Activated naive CD8-positive, alpha-beta T cell treated with anti-CD3 and anti-CD28 coated beads, Interleukin-2, amount 10 ng/mL, durations not matched to agents 7 days and 5 days (primary cell): Measurements from ENCODE around the gene RAD23A. TPM values are rescaled to one million over a fixed set of nuclear protein-coding genes. Genes with fewer than 3 reads are reported as not detected.

Source experiments
- ATAC-seq: fragments of 150-1000 bp; cut with Tn5 transposase; one replicate; pipeline ENCODE4 v1.10.0; 2021; ENCODE audit warnings: low read depth, moderate library complexity
- POLR2A ChIA-PET: fragments of 350-600 bp; sonication (Branson Sonifier 250); formaldehyde crosslinking; loops from one replicate; lab custom pipeline; 2021; ENCODE audit warnings: antibody characterized with exemption; lab: Charles Lee
- DNase-seq: peaks from one replicate; pipeline ENCODE4 v3.0.0; 2021
- H3K27ac Mint-ChIP-seq: one replicate; pipeline ENCODE4 v1.8.0; 2022; ENCODE audit warnings: mild to moderate bottlenecking, mixed read lengths
- H3K27me3 Mint-ChIP-seq: one replicate; pipeline ENCODE4 v1.8.0; 2022; ENCODE audit warnings: mild to moderate bottlenecking, moderate library complexity, mixed read lengths
- H3K36me3 Mint-ChIP-seq: one replicate; pipeline ENCODE4 v1.8.0; 2021; ENCODE audit warnings: mild to moderate bottlenecking, mixed read lengths
- H3K4me1 Mint-ChIP-seq: one replicate; pipeline ENCODE4 v1.8.0; 2021; ENCODE audit warnings: mixed read lengths
- H3K4me3 Mint-ChIP-seq: one replicate; pipeline ENCODE4 v1.8.0; 2022; ENCODE audit warnings: mild to moderate bottlenecking, moderate library complexity, mixed read lengths
- H3K9me3 Mint-ChIP-seq: one replicate; pipeline ENCODE4 v1.8.0; 2021; ENCODE audit warnings: mixed read lengths
- total RNA-seq, 2 experiments: library from RNA; stranded (reverse); gene quantifications; one replicate each; pipeline ENCODE4 v1.2.3, GENCODE V29; 2021

RAD23A gene
- total RNA-seq, 2 experiments from 2014 or later: 128 to 141 TPM

- Mint-ChIP-seq H3K4me3 (no peak overlapping the region), H3K27ac (no peak overlapping the region), H3K9me3 (no peaks in the 10 kb centered on the region), H3K36me3 (no peaks in the 10 kb centered on the region), H3K4me1 (peaks cover 2% of the 10 kb centered on the region), H3K27me3 (peaks cover 2% of the 10 kb centered on the region)
- ATAC-seq (no peak), DNase-seq (no peak)
- POLR2A ChIA-PET: no interaction called here
Measured at GRCh38 chr19:12986726-12987125, 41.1 kb downstream of the RAD23A start.

GRCh38 chr19:12987190-12987589, 41.5 kb downstream of the RAD23A start:
- no peak for ATAC-seq
- H3K27me3 Mint-ChIP-seq: peaks cover 2% of the 10 kb centered on the region
- no peak overlapping the region for H3K4me3 Mint-ChIP-seq
- H3K9me3 Mint-ChIP-seq: no peaks in the 10 kb centered on the region
- no peak for DNase-seq
- POLR2A ChIA-PET: no interaction called here
- H3K4me1 Mint-ChIP-seq: peaks cover 2% of the 10 kb centered on the region
- H3K27ac Mint-ChIP-seq: no peak overlapping the region
- H3K36me3 Mint-ChIP-seq: no peaks in the 10 kb centered on the region

GRCh38 chr19:12987781-12988180, 42.1 kb downstream of the RAD23A start:
- Mint-ChIP-seq H3K36me3 (no peaks in the 10 kb centered on the region), H3K27me3 (peaks cover 2% of the 10 kb centered on the region), H3K4me3 (no peak overlapping the region), H3K27ac (no peak overlapping the region), H3K9me3 (no peaks in the 10 kb centered on the region), H3K4me1 (peaks cover 2% of the 10 kb centered on the region)
- DNase-seq (no peak), ATAC-seq (no peak)
- POLR2A ChIA-PET: no interaction called here

GRCh38 chr19:12990431-12990830, 44.8 kb downstream of the RAD23A start:
- POLR2A ChIA-PET: no interaction called here
- DNase-seq: no peak
- Mint-ChIP-seq H3K36me3 (no peaks in the 10 kb centered on the region), H3K4me3 (no peak overlapping the region), H3K27me3 (peaks cover 22% of the 10 kb centered on the region), H3K4me1 (peaks cover 5% of the 10 kb centered on the region), H3K27ac (no peak overlapping the region), H3K9me3 (no peaks in the 10 kb centered on the region)
- ATAC-seq: no peak

GRCh38 chr19:12990853-12991252, 45.2 kb downstream of the RAD23A start:
- ATAC-seq (no peak), DNase-seq (no peak)
- Mint-ChIP-seq H3K4me3 (no peak overlapping the region), H3K9me3 (no peaks in the 10 kb centered on the region), H3K27ac (no peak overlapping the region), H3K4me1 (peaks cover 5% of the 10 kb centered on the region), H3K27me3 (peaks cover 22% of the 10 kb centered on the region), H3K36me3 (no peaks in the 10 kb centered on the region)
- POLR2A ChIA-PET: no interaction called here

GRCh38 chr19:12991296-12991695, 45.6 kb downstream of the RAD23A start:
- H3K36me3 Mint-ChIP-seq: no peaks in the 10 kb centered on the region
- peaks cover 24% of the 10 kb centered on the region for H3K27me3 Mint-ChIP-seq
- POLR2A ChIA-PET: no interaction called here
- no peak overlapping the region for H3K4me3 Mint-ChIP-seq
- no peak for DNase-seq
- H3K9me3 Mint-ChIP-seq: no peaks in the 10 kb centered on the region
- peaks cover 5% of the 10 kb centered on the region for H3K4me1 Mint-ChIP-seq
- ATAC-seq: no peak
- no peak overlapping the region for H3K27ac Mint-ChIP-seq

GRCh38 chr19:12992729-12993128, 47.1 kb downstream of the RAD23A start:
- Mint-ChIP-seq H3K9me3 (no peaks in the 10 kb centered on the region), H3K4me1 (peaks cover 5% of the 10 kb centered on the region), H3K36me3 (no peaks in the 10 kb centered on the region), H3K4me3 (no peak overlapping the region), H3K27me3 (peaks cover 29% of the 10 kb centered on the region), H3K27ac (no peak overlapping the region)
- no peak for DNase-seq
- no peak for ATAC-seq
- POLR2A ChIA-PET: no interaction called here

GRCh38 chr19:12993562-12993961, 47.9 kb downstream of the RAD23A start:
- POLR2A ChIA-PET: no interaction called here

GRCh38 chr19:12994701-12995595, 49.3 kb downstream of the RAD23A start, which contains the start of gene NFIX:
NFIX (plus strand) TSS chr19:12995475; CDS start chr19:12995838, 363 bp downstream.
- H3K4me1 Mint-ChIP-seq: peaks cover 5% of the 10 kb centered on the region
- peaks cover 34% of the 10 kb centered on the region for H3K27me3 Mint-ChIP-seq
- H3K4me3 Mint-ChIP-seq: peak within 1 kb of the TSS; percentile 89
- peak; percentile 76 for DNase-seq
- no peaks in the 10 kb centered on the region for H3K36me3 Mint-ChIP-seq
- no peaks in the 10 kb centered on the region for H3K9me3 Mint-ChIP-seq
- peak; percentile 48 for ATAC-seq
- peak within 1 kb of the TSS; percentile 67 for H3K27ac Mint-ChIP-seq
- POLR2A ChIA-PET: no interaction called here

More at GRCh38 chr19:12993562-12993961, 47.9 kb downstream of the RAD23A start:
- Mint-ChIP-seq H3K36me3 (no peaks in the 10 kb centered on the region), H3K9me3 (no peaks in the 10 kb centered on the region), H3K27me3 (peaks cover 34% of the 10 kb centered on the region), H3K4me1 (peaks cover 5% of the 10 kb centered on the region), H3K27ac (no peak overlapping the region), H3K4me3 (no peak overlapping the region)
- DNase-seq (no peak), ATAC-seq (no peak)

- peak overlapping the region; percentile 50 for H3K4me3 Mint-ChIP-seq
- peaks cover 5% of the 10 kb centered on the region for H3K4me1 Mint-ChIP-seq
- H3K27ac Mint-ChIP-seq: no peak overlapping the region
- H3K27me3 Mint-ChIP-seq: peaks cover 34% of the 10 kb centered on the region
- H3K36me3 Mint-ChIP-seq: no peaks in the 10 kb centered on the region
- DNase-seq (no peak), ATAC-seq (peak; percentile 24)
- no peaks in the 10 kb centered on the region for H3K9me3 Mint-ChIP-seq
- POLR2A ChIA-PET: no interaction called here
Measured at GRCh38 chr19:12995596-12996405, 50.1 kb downstream of the RAD23A start.

- Mint-ChIP-seq H3K4me3 (peak overlapping the region; percentile 13), H3K9me3 (no peaks in the 10 kb centered on the region), H3K36me3 (no peaks in the 10 kb centered on the region), H3K27me3 (peaks cover 32% of the 10 kb centered on the region), H3K4me1 (peaks cover 5% of the 10 kb centered on the region), H3K27ac (no peak overlapping the region)
- DNase-seq: no peak
- ATAC-seq: no peak
- POLR2A ChIA-PET: no interaction called here
Measured at GRCh38 chr19:12996406-12997094, 50.9 kb downstream of the RAD23A start.

GRCh38 chr19:12997179-12997966, 51.7 kb downstream of the RAD23A start:
- Mint-ChIP-seq H3K4me1 (peaks cover 5% of the 10 kb centered on the region), H3K36me3 (no peaks in the 10 kb centered on the region), H3K27ac (no peak overlapping the region), H3K4me3 (no peak overlapping the region), H3K9me3 (no peaks in the 10 kb centered on the region), H3K27me3 (peaks cover 32% of the 10 kb centered on the region)
- no peak for ATAC-seq
- DNase-seq: no peak
- POLR2A ChIA-PET: no interaction called here
